H1 (cell line): ENCODE results near the gene MYO9B.

ENCODE experiments used
- EP300 ChIP-seq, 2 experiments: IDR thresholded peaks; 1 replicate in 1 of 2; 2 replicates in 1 of 2; pipeline ENCODE4 v1.6.1; 2011 to 2012; ENCODE audit warnings: low read depth in 2 of 2, low read length in 2 of 2, mild to moderate bottlenecking in 2 of 2, borderline replicate concordance in 1 of 2, inconsistent platforms in 1 of 2, moderate library complexity in 1 of 2
- GABPA ChIP-seq: IDR thresholded peaks from 2 replicates; pipeline ENCODE4 v1.6.1; 2011; ENCODE audit warnings: mild to moderate bottlenecking, low read length, moderate library complexity, borderline replicate concordance; ENCODE audit not compliant: insufficient read depth
- SUZ12 ChIP-seq: fragments of 200-600 bp; sonication (generic); IDR thresholded peaks from 2 replicates; pipeline ENCODE4 v1.6.1; 2012; ENCODE audit warnings: mild to moderate bottlenecking, inconsistent platforms, low read length, moderate library complexity, mixed read lengths

DNA sequence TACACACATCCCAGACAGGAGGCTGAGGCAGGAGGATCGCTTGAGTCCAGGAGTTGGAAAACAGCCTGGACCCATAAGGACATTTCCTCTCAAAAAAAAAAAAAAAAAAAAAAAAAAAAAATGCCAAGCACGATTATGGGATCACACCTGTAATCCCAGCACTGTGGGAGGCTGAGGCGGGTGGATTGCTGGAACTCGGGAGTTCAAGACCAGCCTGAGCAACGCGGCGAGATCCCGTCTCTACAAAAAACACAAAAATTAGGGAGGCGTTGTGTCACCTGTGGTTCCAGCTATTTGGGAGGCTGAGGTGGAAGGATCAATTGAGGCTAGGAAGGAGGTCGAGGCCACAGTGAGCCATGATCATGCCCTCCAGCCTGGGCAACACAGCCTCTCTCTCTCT, 149.5 kb downstream of the MYO9B start:
- TF ChIP-seq GABPA (no peak), SUZ12 (no peak), EP300 (IDR thresholded peaks at IDR 0.05; ENCODE audit: borderline replicate concordance in 1 of 2, low read depth in 2 of 2, low read length in 2 of 2) (no peak)
